Progenitor cell of endocrine pancreas (in vitro differentiated cells): Measurements from ENCODE around the gene PRR15L. TPM values are rescaled to one million over a fixed set of nuclear protein-coding genes. Genes with fewer than 3 reads are reported as not detected.

ENCODE experiments used
- DNase-seq: peaks from one replicate; pipeline ENCODE4 v3.0.0; 2021; ENCODE audit warnings: low spot score; ENCODE audit not compliant: unreplicated experiment
- H3K27ac Mint-ChIP-seq: 2 replicates; pipeline ENCODE4 v1.8.0; 2021; ENCODE audit warnings: mild to moderate bottlenecking, moderate library complexity, mixed read lengths
- H3K27me3 Mint-ChIP-seq: 2 replicates; pipeline ENCODE4 v1.8.0; 2021; ENCODE audit warnings: mixed read lengths
- H3K36me3 Mint-ChIP-seq: 2 replicates; pipeline ENCODE4 v1.8.0; 2022; ENCODE audit warnings: mixed read lengths; ENCODE audit not compliant: insufficient read depth
- H3K4me1 Mint-ChIP-seq: 2 replicates; pipeline ENCODE4 v1.8.0; 2021; ENCODE audit warnings: low read depth, mixed read lengths
- H3K4me3 Mint-ChIP-seq: 2 replicates; pipeline ENCODE4 v1.8.0; 2021; ENCODE audit warnings: low read depth, mild to moderate bottlenecking, moderate library complexity, mixed read lengths
- H3K9me3 Mint-ChIP-seq: 2 replicates; pipeline ENCODE4 v1.8.0; 2021; ENCODE audit warnings: low read depth, mixed read lengths
- total RNA-seq: library from RNA; stranded (reverse); gene quantifications from 2 replicates; pipeline ENCODE4 v1.2.1, GENCODE V29; 2021
- TF ChIP-seq, protein P1 (sequence below): fragments of 200-600 bp; sonication (generic); IDR thresholded peaks from one replicate; pipeline ENCODE4 v1.5.0; 2021; ENCODE audit warnings: antibody characterized with exemption, mild to moderate bottlenecking; ENCODE audit not compliant: unreplicated experiment

The PRR15L gene
- total RNA-seq, 1 donor from 2014 or later = 36.1 TPM

DNA sequence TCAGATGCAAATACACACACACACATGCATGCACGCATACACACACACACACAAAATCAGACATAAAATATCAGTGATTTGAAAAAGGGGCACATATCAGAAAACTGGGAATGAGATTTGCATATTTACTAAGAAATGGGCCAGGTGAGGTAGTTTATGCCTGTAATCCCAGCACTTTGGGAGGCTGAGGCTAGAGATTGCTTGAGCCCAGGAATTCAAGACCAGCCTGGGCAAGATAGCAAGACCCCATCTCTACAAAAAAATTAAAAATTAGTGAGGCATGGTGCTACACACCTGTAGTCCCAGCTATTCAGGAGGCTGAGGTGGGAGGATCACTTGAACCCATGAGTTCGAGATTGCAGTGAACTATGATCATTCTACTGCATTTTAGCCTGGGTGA is 38.7 kb downstream of the PRR15L start:
- H3K27me3 Mint-ChIP-seq = no peaks in the 10 kb centered on the region

DNA sequence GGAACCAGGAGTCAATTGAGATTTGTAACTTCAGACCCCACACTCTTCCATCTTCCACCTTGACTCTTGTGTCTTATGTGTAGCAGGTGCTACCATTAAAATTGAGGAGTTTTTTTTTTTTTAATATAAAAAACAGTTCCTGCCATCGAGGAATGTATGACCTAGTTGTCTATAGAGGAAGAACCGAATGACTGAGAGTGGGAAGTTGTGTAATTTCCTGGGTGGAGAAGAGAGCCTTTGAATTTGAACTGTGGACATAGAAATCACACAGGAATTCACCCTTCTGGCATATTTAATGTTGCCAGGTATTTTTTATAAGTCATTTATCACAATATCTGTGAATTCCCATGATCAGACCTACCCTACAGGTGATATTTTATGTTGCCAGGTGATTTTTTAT is 39.7 kb downstream of the PRR15L start:
- TF ChIP-seq, protein P1, sequence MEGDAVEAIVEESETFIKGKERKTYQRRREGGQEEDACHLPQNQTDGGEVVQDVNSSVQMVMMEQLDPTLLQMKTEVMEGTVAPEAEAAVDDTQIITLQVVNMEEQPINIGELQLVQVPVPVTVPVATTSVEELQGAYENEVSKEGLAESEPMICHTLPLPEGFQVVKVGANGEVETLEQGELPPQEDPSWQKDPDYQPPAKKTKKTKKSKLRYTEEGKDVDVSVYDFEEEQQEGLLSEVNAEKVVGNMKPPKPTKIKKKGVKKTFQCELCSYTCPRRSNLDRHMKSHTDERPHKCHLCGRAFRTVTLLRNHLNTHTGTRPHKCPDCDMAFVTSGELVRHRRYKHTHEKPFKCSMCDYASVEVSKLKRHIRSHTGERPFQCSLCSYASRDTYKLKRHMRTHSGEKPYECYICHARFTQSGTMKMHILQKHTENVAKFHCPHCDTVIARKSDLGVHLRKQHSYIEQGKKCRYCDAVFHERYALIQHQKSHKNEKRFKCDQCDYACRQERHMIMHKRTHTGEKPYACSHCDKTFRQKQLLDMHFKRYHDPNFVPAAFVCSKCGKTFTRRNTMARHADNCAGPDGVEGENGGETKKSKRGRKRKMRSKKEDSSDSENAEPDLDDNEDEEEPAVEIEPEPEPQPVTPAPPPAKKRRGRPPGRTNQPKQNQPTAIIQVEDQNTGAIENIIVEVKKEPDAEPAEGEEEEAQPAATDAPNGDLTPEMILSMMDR = no peak
- DNase-seq = no peak
- Mint-ChIP-seq H3K27ac (no peak overlapping the region), H3K4me1 (no peaks in the 10 kb centered on the region), H3K36me3 (peaks cover 15% of the 10 kb centered on the region), H3K27me3 (no peaks in the 10 kb centered on the region), H3K9me3 (no peaks in the 10 kb centered on the region), H3K4me3 (no peak overlapping the region)

More for the DNA sequence above, 38.7 kb downstream of the PRR15L start:
- no peak for DNase-seq
- TF ChIP-seq, protein P1 = no peak
- no peaks in the 10 kb centered on the region for H3K4me1 Mint-ChIP-seq
- peaks cover 18% of the 10 kb centered on the region for H3K36me3 Mint-ChIP-seq
- no peaks in the 10 kb centered on the region for H3K9me3 Mint-ChIP-seq
- no peak overlapping the region for H3K4me3 Mint-ChIP-seq
- H3K27ac Mint-ChIP-seq = no peak overlapping the region

DNA sequence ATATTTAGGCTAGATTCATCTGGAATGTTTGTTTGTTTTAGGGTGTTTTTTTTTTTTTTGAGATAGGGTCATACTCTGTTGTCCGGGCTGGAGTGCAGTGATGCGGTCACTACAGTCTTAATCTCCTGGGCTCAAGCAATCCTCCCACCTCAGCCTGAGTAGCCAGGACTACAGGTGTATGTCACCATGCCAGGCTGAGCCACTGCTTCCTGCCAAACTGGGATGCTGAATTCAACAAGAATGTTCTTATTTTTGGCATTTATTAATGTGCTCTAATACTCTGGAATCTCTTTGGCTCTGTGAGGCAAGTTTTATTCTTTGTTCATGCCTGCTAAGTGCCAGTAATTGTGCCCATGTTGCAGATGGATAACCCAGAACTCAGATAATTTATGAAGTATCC is 40.1 kb downstream of the PRR15L start:
- no peak for DNase-seq
- TF ChIP-seq, protein P1 = no peak
- Mint-ChIP-seq H3K27me3 (no peaks in the 10 kb centered on the region), H3K27ac (no peak overlapping the region), H3K4me1 (no peaks in the 10 kb centered on the region), H3K4me3 (no peak overlapping the region), H3K36me3 (peaks cover 15% of the 10 kb centered on the region), H3K9me3 (no peaks in the 10 kb centered on the region)

DNA sequence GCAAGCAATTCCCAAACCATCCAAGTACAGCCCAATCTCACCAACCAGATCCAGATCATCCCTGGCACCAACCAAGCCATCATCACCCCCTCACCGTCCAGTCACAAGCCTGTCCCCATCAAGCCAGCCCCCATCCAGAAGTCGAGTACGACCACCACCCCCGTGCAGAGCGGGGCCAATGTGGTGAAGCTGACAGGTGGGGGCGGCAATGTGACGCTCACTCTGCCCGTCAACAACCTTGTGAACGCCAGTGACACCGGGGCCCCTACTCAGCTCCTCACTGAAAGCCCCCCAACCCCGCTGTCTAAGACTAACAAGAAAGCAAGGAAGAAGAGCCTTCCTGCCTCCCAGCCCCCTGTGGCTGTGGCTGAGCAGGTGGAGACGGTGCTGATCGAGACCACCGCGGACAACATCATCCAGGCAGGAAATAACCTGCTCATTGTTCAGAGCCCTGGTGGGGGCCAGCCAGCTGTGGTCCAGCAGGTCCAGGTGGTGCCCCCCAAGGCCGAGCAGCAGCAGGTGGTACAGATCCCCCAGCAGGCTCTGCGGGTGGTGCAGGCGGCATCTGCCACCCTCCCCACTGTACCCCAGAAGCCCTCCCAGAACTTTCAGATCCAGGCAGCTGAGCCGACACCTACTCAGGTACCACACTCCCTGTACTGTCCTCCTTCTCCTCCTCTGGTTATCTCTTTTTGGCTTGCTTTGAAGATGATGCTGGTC is 41.0 kb downstream of the PRR15L start:
- no peak for DNase-seq
- TF ChIP-seq, protein P1 = no peak
- Mint-ChIP-seq H3K4me1 (no peaks in the 10 kb centered on the region), H3K27ac (no peak overlapping the region), H3K9me3 (no peaks in the 10 kb centered on the region), H3K4me3 (no peak overlapping the region), H3K27me3 (no peaks in the 10 kb centered on the region), H3K36me3 (peaks cover 12% of the 10 kb centered on the region)

DNA sequence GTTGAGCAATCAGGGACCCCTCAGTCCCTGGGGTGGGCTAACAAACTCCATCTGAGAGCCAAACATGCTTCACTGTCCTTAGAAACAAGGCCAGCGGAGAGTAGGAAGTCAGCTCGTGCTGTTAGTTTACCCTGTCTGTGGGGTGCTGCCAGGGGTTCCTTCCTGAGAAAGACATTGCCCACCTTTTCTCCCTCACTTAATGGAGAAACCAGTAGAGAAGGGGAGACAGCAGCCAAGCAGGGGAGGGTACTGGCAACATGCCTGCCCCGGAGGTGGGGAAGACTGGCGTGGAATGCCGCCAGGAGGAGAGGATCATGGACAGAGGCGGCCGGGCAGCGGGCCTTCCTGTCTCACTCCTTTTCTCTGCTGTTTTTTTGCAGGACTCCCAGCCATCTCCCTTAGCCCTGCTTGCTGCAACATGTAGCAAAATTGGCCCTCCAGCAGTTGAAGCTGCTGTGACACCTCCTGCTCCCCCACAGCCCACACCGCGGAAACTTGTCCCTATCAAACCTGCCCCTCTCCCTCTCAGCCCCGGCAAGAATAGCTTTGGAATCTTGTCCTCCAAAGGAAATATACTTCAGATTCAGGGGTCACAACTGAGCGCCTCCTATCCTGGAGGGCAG is 41.8 kb downstream of the PRR15L start:
- no peaks in the 10 kb centered on the region for H3K27me3 Mint-ChIP-seq
- H3K9me3 Mint-ChIP-seq = no peaks in the 10 kb centered on the region
- H3K4me1 Mint-ChIP-seq = no peaks in the 10 kb centered on the region
- no peak for DNase-seq
- TF ChIP-seq, protein P1 = no peak
- no peak overlapping the region for H3K27ac Mint-ChIP-seq
- H3K36me3 Mint-ChIP-seq = peaks cover 10% of the 10 kb centered on the region
- no peak overlapping the region for H3K4me3 Mint-ChIP-seq
